Measurements from ENCODE around the gene CNMD. TPM values are rescaled to one million over a fixed set of nuclear protein-coding genes. Genes with fewer than 3 reads are reported as not detected.

Gene CNMD
- total RNA-seq, 1 donor from 2014 or later = not detected

DNA sequence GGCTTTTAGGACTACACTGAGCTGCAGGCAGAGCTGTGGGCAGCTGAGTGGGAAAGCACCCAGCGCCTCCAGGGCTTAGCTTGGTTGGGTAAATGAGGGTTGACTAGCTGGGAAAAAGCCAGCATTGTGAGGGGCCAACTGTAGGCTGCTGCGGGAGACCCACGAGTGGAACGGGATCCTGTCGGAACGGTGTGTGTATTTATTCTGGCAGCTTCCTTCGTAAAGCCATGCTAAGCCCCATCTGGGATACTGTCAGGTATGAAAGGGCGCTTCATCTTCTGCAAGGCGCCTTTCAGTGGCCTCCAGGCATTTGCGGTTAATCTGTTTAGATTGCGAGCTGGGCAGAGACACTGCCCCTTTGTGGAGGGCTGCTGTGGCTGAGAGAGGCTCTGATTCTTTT, 39.5 kb upstream of the CNMD start:
- Histone ChIP-seq H3K27me3 (ENCODE audit: control insufficient read depth, insufficient read depth, low read length) (peaks cover 2% of the 10 kb centered on the region), H3K4me3 (ENCODE audit: low read depth, low read length) (no peak overlapping the region), H3K36me3 (ENCODE audit: control insufficient read depth, insufficient read depth, low read length) (no peaks in the 10 kb centered on the region)
- no peak for DNase-seq (ENCODE audit: low read depth)
- FAIRE-seq = no peak
- TF ChIP-seq, protein P1, sequence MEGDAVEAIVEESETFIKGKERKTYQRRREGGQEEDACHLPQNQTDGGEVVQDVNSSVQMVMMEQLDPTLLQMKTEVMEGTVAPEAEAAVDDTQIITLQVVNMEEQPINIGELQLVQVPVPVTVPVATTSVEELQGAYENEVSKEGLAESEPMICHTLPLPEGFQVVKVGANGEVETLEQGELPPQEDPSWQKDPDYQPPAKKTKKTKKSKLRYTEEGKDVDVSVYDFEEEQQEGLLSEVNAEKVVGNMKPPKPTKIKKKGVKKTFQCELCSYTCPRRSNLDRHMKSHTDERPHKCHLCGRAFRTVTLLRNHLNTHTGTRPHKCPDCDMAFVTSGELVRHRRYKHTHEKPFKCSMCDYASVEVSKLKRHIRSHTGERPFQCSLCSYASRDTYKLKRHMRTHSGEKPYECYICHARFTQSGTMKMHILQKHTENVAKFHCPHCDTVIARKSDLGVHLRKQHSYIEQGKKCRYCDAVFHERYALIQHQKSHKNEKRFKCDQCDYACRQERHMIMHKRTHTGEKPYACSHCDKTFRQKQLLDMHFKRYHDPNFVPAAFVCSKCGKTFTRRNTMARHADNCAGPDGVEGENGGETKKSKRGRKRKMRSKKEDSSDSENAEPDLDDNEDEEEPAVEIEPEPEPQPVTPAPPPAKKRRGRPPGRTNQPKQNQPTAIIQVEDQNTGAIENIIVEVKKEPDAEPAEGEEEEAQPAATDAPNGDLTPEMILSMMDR (IDR thresholded peaks at IDR 0.05; ENCODE audit: insufficient read depth, low read length, severe bottlenecking) = no peak

DNA sequence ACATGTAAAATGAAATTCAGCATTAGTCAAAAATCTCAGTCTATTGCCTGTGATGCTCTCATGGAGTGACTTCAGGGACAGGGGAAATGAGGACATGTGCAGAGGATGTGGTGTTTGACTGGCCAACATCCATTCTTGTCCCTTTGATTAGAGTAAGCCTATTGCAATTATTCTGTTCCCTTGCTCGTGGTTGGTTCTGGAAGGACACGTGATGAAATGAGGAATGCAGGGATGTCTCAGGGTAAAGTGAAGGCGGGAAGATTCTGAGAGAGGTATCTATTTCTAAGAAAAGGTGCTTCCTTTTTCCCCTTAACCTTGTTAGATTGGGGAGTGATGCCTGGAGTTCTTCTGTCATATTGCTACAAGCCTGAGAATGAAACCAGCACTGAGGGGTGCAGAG, 37.1 kb upstream of the CNMD start:
- peaks cover 2% of the 10 kb centered on the region for H3K27me3 ChIP-seq (ENCODE audit: control insufficient read depth, insufficient read depth, low read length)
- TF ChIP-seq, protein P1 (IDR thresholded peaks at IDR 0.05; ENCODE audit: insufficient read depth, low read length, severe bottlenecking) = no peak
- H3K4me3 ChIP-seq (ENCODE audit: low read depth, low read length) = no peak overlapping the region
- no peak for DNase-seq (ENCODE audit: low read depth)
- peak; percentile 40 for FAIRE-seq
- no peaks in the 10 kb centered on the region for H3K36me3 ChIP-seq (ENCODE audit: control insufficient read depth, insufficient read depth, low read length)

DNA sequence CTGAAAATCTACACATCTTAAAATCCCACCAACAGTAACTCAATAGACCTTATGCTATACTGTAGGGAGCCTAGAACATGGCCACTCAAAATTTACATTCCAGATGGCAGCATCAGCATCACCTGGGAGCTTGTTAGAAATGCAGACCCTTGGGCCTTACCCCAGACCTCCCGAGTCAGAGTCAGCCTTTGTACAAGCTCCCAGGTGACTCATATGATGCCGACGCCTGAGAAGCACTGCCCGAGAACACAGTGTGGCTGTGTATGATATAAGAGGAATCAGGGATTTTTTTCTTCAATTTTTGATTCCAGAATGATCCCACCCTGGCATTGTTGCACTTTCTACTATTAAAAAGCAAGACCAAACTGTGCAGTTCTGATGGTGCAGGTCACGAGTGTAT, 35.9 kb upstream of the CNMD start:
- Histone ChIP-seq H3K4me3 (ENCODE audit: low read depth, low read length) (no peak overlapping the region), H3K36me3 (ENCODE audit: control insufficient read depth, insufficient read depth, low read length) (no peaks in the 10 kb centered on the region), H3K27me3 (ENCODE audit: control insufficient read depth, insufficient read depth, low read length) (peaks cover 2% of the 10 kb centered on the region)
- DNase-seq (ENCODE audit: low read depth) (no peak), FAIRE-seq (no peak)
- TF ChIP-seq, protein P1 (IDR thresholded peaks at IDR 0.05; ENCODE audit: insufficient read depth, low read length, severe bottlenecking) = no peak

DNA sequence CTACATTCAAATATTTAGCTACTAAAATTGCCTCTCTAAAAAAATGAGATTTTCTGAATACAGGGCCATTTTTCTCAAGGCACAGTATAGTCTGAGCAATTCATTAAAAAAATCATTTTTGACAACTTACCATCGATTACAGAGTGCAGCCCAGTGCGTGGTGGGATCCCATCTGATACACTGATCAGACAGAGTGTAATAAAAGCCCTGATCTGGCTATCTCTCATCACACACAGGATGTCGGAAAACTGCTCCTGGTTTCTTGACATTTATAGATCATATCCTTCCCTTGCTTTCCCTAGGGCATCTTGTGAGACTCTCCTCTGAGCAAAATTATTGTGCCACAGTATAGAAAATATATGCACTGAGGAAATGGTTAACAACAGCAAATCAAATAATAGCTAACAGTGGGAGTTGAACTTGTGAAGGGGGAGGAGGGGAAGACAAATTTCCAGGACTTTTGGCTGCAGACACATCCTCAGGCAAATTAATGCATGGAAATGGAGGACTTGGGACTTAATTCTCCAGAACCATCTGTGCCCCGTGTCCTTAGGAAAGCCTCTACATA, 28.4 kb upstream of the CNMD start:
- no peak overlapping the region for H3K4me3 ChIP-seq (ENCODE audit: low read depth, low read length)

DNA sequence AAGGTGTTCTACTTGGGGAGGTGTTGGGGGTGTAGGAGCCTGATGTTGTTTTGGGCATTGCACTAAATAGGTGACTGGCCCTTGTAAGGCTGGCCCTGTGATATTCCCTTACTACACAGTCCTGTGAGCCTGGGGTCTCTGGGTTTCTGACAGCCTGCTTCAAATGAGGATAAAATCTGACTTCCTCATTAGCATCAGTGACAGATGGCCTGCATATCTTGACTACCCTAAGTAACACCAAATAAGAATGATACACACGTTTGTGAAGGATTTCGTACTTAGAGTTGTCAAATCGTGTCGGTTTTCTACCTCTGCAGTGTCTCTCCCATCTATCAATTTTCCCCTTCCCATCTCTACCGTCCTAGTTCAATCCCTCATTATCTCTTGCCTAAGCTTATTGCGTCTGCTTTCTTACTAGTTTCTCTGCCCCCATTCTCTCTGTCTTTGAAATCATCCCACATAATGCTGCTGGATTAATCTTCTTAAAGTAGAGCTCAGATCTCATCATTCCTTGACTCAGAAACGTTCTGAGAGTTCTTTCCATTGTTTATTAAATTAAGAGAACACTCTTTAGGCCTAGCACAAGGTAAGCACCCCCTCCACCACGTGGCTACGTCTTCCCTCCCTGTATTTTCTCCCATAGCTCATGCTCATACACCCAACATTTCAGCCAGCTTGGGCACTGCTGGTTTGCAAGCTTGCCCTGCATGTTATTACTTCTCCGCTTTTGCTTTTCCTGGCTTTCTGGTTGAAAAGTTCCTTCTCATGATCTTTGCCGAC, 26.2 kb upstream of the CNMD start:
- H3K36me3 ChIP-seq (ENCODE audit: control insufficient read depth, insufficient read depth, low read length) = no peaks in the 10 kb centered on the region
- TF ChIP-seq, protein P1 (IDR thresholded peaks at IDR 0.05; ENCODE audit: insufficient read depth, low read length, severe bottlenecking) = no peak
- FAIRE-seq = no peak
- no peak for DNase-seq (ENCODE audit: low read depth)
- no peaks in the 10 kb centered on the region for H3K27me3 ChIP-seq (ENCODE audit: control insufficient read depth, insufficient read depth, low read length)
- H3K4me3 ChIP-seq (ENCODE audit: low read depth, low read length) = no peak overlapping the region

More for the DNA sequence above, 28.4 kb upstream of the CNMD start:
- no peaks in the 10 kb centered on the region for H3K36me3 ChIP-seq (ENCODE audit: control insufficient read depth, insufficient read depth, low read length)
- no peaks in the 10 kb centered on the region for H3K27me3 ChIP-seq (ENCODE audit: control insufficient read depth, insufficient read depth, low read length)
- TF ChIP-seq, protein P1 (IDR thresholded peaks at IDR 0.05; ENCODE audit: insufficient read depth, low read length, severe bottlenecking) = no peak
- DNase-seq (ENCODE audit: low read depth) (no peak), FAIRE-seq (no peak)
